ENCODE results near the gene MUC4. TPM values are rescaled to one million over a fixed set of nuclear protein-coding genes. Genes with fewer than 3 reads are reported as not detected.

Gene MUC4
- total and polyA plus RNA-seq, 8 donors: 0.73 to 355 (median 37.5) TPM; not detected in 1

DNA sequence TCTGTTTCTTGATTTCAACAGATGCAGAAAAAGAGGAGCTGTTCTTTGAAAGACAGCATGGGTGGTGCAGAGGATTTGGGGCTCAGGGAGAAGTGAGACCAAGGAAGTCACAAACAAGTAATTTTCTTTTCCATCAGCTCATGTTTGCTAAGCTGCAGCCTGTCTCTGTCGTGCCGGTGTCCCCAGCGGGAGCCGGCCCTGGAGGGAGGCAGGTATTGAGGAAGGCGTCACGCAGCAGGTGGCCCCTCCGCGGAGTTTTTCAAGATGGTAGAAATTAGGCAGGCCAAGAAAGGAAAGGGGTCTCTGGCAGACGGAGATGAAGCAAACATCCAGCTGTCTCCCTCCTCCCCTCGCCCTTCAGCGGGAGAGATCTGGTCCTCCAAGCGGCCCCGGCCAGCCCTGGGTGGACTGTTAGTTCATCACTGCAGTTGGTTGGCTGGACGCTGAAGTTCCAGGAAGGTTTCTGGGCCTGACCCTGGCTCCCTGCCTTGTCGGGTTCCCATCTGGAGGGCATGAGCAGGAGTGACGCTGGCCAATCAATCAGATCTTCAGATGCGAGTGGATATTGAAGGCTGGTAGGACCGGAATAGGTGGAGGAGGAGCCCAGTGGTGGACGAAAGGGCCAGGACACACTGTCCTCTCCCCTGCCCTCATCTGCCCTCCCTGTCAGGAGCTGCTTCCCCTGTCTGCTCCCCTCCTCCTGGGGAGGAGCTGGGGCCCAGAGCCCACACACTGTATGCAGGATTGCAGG lies 27.7 kb upstream of the MUC4 start:
- 32 to 53% (median 51%) methylated on average over 15 to 19 of the region's 19 CpGs for WGBS, 5 donors
- DNase-seq: no peak
- Histone ChIP-seq H3K27ac (no peak overlapping the region), H3K9me3 (no peaks in the 10 kb centered on the region), H3K36me3 (no peaks in the 10 kb centered on the region), H3K27me3 (peaks cover 0 to 30% (median 8%) of the 10 kb centered on the region in 3 donors), H3K4me1 (peaks cover 0 to 8% (median 0%) of the 10 kb centered on the region in 4 donors), H3K4me3 (no peak overlapping the region)
- TF ChIP-seq POLR2AphosphoS5 (IDR thresholded peaks at IDR 0.05): no peak
- no peak for TF ChIP-seq EP300 (IDR thresholded peaks at IDR 0.05)
- TF ChIP-seq, protein P1, sequence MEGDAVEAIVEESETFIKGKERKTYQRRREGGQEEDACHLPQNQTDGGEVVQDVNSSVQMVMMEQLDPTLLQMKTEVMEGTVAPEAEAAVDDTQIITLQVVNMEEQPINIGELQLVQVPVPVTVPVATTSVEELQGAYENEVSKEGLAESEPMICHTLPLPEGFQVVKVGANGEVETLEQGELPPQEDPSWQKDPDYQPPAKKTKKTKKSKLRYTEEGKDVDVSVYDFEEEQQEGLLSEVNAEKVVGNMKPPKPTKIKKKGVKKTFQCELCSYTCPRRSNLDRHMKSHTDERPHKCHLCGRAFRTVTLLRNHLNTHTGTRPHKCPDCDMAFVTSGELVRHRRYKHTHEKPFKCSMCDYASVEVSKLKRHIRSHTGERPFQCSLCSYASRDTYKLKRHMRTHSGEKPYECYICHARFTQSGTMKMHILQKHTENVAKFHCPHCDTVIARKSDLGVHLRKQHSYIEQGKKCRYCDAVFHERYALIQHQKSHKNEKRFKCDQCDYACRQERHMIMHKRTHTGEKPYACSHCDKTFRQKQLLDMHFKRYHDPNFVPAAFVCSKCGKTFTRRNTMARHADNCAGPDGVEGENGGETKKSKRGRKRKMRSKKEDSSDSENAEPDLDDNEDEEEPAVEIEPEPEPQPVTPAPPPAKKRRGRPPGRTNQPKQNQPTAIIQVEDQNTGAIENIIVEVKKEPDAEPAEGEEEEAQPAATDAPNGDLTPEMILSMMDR (IDR thresholded peaks at IDR 0.05): no peak
- no peak for TF ChIP-seq POLR2A (IDR thresholded peaks at IDR 0.05)
- intact Hi-C loops (cut with DNase I; ENCODE audit: low total_unique reads): no loop called here

DNA sequence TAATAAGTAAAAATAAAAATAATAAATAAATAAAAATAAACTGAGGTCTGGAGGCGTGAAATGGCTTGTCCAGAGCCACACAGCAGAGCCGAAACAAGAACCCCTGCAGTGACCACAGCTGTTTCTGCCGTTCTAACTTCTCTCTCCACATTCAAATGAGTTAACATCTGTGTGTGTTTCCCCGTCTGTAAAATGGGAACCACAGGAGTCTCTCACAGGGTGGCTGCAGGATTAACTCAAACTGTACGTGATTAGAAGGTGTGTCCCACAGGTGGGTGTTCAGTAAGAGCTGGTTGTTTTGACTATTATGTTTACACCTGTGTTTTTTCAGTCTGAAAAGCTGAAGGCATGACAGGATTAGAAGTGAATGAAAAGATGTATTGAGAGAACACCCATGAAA lies 27.0 kb upstream of the MUC4 start:
- DNase-seq: no peak
- TF ChIP-seq POLR2AphosphoS5 (IDR thresholded peaks at IDR 0.05) (no peak), EP300 (IDR thresholded peaks at IDR 0.05) (no peak), POLR2A (IDR thresholded peaks at IDR 0.05) (no peak)
- TF ChIP-seq, protein P1 (IDR thresholded peaks at IDR 0.05): no peak
- Histone ChIP-seq H3K27me3 (peaks cover 0 to 30% (median 8%) of the 10 kb centered on the region in 3 donors), H3K9me3 (no peaks in the 10 kb centered on the region), H3K4me3 (no peak overlapping the region), H3K27ac (no peak overlapping the region), H3K4me1 (peaks cover 0 to 8% (median 0%) of the 10 kb centered on the region in 4 donors), H3K36me3 (no peaks in the 10 kb centered on the region)
- intact Hi-C loops (cut with DNase I; ENCODE audit: low total_unique reads): no loop called here
- WGBS, 5 donors: 58 to 88% (median 76%) methylated on average over 5 of the region's 5 CpGs

- intact Hi-C loops (cut with DNase I; ENCODE audit: low total_unique reads): no loop called here
- DNase-seq: no peak
- H3K4me3 ChIP-seq: no peak overlapping the region
- TF ChIP-seq, protein P1 (IDR thresholded peaks at IDR 0.05): no peak
- TF ChIP-seq POLR2AphosphoS5 (IDR thresholded peaks at IDR 0.05) (no peak), EP300 (IDR thresholded peaks at IDR 0.05) (no peak), POLR2A (IDR thresholded peaks at IDR 0.05) (no peak)
- no peaks in the 10 kb centered on the region for H3K36me3 ChIP-seq
- H3K27ac ChIP-seq: no peak overlapping the region
- no peaks in the 10 kb centered on the region for H3K9me3 ChIP-seq
- peaks cover 0 to 30% (median 8%) of the 10 kb centered on the region in 3 donors for H3K27me3 ChIP-seq
- WGBS, 5 donors: 71 to 81% (median 78%) methylated on average over 14 of the region's 14 CpGs
- H3K4me1 ChIP-seq: peaks cover 0 to 8% (median 0%) of the 10 kb centered on the region in 4 donors
Observed at GRCh38 chr3:195836476-195837135, 24.9 kb upstream of the MUC4 start.

- H3K4me3 ChIP-seq: no peak overlapping the region
- WGBS, 5 donors: 83 to 98% (median 83%) methylated on average over 9 to 14 of the region's 14 CpGs
- no peaks in the 10 kb centered on the region for H3K9me3 ChIP-seq
- peaks cover 0 to 8% (median 0%) of the 10 kb centered on the region in 4 donors for H3K4me1 ChIP-seq
- no peak overlapping the region for H3K27ac ChIP-seq
- no peaks in the 10 kb centered on the region for H3K36me3 ChIP-seq
- H3K27me3 ChIP-seq: peaks cover 0 to 30% (median 8%) of the 10 kb centered on the region in 3 donors
- DNase-seq: no peak
- intact Hi-C loops (cut with DNase I; ENCODE audit: low total_unique reads): no loop called here
- TF ChIP-seq POLR2AphosphoS5 (IDR thresholded peaks at IDR 0.05) (no peak), EP300 (IDR thresholded peaks at IDR 0.05) (no peak), POLR2A (IDR thresholded peaks at IDR 0.05) (no peak)
- TF ChIP-seq, protein P1 (IDR thresholded peaks at IDR 0.05): no peak
Observed at GRCh38 chr3:195835791-195836190, 24.1 kb upstream of the MUC4 start.

All from stomach (tissue), 9 donors.